Activated CD8-positive, alpha-beta memory T cell treated with anti-CD3 and anti-CD28 coated beads, Interleukin-2, amount 50 U/mL, for 1 hour (primary cell): Measurements from ENCODE around the gene ZNF575.

Experiments
- DNase-seq: peaks from one replicate; pipeline ENCODE4 v3.0.0-alpha.2; 2020; ENCODE audit errors: extremely low read depth

Gene ZNF575, protein sequence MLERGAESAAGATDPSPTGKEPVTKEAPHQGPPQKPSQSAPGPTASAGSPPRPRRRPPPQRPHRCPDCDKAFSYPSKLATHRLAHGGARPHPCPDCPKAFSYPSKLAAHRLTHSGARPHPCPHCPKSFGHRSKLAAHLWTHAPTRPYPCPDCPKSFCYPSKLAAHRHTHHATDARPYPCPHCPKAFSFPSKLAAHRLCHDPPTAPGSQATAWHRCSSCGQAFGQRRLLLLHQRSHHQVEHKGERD

DNA sequence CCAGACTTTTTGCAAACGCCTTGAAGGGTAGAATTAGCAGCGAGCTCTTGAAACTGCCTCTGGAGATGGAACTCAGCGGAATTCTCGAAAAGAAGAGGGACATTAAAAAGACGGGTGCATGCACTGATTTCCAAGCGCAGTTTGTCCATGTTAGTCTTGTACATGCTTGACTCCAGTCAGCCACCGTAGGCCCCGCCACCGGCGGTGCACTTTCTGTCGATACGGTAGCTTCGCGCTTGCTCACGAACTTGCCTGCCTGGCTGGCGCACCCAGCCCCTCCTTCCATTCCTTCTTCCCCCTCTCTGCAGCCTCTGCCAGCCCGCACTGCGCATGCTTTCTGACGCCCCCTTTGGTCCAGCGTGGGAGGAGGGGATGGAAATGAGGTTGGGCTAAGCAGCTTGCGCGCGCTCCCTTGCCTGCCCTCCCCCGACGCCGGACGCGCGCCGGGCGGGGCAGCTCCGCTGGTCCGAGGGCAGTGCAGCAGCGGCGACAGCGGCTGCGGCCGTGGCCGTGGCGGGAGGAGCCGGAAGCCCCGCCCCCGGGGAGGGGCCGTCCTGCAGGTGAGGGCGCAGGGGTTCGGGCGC lies at the start of gene ZNF575:
Gene ZNF575 (plus strand): TSS at position 227 of the 584 bp plus-strand sequence. CDS start 1,235 bp downstream, outside the sequence.
- DNase-seq, result peak; percentile 53

DNA sequence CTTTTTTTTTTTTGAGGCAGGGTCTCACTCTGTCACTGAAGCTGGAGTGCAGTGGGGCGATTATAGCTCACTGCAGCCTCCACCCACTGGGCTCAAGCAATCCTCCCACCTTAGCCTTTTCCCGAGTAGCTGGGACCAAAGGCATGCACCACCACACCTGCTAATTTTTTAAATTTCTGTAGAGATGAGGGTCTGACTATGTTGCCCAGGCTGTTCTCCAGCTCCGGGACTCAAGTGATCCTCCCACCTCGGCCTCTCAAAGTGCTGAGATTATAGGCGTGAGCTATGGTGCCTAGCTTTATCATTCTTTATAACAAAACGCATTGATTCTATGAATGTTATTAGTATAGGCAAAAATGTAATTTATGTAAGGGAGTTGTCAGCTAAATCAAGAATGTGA lies 49.7 kb upstream of the ZNF575 start:
- DNase-seq, result no peak

DNA sequence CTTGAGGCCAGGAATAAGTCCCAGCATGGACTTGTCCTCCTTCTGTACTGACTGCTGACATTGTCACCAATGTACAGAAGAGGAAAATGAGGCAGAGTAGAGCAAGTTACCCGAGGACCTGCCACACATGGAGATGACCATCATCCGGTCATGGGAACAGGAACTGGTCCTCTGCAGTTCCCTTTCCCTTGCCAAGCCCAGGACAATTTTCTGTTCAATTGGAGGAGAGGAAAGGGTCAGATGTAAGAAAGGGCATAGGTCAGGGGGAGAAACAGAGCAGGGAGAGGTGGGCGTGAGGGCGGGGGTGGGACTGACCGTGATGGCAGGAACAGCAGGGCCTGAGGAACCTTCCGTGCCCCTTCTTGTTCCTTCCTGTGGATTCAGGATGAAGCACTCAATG lies 47.0 kb upstream of the ZNF575 start:
- DNase-seq, result no peak

DNA sequence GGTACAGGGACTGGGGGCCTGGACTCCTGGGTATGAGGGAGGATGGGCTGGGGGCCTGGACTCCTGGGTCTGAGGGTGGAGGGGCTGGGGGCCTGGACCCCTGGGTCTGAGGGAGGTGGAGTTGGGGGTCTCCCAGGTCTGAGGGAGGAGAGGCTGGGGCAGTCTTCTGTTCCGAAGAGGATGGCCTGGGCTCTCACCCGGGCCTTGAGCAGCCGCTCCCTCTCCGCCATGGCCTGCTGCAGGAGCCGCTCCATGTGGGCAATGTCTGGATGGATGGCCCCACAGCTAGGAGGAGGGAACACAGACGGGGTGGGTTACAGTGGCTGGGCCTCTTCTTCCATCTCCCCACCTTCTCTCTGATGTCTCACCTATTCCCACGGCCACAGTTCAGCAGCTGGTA lies 46.6 kb upstream of the ZNF575 start:
- no peak for DNase-seq

DNA sequence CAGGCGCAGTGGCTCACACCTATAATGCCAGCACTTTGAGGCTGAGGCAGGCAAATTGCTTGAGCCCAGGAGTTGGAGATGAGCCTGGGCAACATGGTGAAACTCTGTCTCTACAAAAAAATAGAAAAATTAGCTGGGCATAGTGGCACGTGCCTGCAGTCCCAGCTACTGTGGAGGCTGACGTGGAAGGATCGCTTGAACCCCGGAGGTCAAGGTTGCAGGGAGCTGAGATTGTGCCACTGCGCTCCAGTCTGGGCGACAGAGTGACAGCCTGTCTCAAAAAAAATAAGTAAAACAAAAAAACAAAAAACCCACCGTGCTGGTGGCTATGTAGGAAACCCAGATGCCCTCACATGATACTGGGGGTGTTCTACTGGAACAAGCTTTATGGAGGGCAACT lies 44.8 kb upstream of the ZNF575 start:
- no peak for DNase-seq

DNA sequence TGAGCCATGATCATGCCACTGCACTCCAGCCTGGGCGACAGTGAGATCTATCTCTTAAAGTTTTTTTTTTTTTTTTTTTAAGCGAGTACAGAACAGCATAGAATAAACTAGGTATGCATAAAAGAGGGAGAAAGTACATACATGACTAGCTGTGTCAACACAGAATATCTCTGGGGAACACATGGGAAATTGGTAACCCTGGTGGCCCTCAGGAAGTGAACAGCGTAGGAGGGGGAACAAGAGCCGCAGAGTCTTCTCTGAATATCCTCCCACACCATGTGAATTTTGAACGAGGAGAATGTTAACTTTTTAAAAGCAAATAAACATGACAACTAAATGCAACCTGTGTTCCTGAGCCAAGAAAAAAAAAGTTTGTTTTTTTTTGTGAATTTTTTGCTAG lies 43.7 kb upstream of the ZNF575 start:
- DNase-seq, result no peak

DNA sequence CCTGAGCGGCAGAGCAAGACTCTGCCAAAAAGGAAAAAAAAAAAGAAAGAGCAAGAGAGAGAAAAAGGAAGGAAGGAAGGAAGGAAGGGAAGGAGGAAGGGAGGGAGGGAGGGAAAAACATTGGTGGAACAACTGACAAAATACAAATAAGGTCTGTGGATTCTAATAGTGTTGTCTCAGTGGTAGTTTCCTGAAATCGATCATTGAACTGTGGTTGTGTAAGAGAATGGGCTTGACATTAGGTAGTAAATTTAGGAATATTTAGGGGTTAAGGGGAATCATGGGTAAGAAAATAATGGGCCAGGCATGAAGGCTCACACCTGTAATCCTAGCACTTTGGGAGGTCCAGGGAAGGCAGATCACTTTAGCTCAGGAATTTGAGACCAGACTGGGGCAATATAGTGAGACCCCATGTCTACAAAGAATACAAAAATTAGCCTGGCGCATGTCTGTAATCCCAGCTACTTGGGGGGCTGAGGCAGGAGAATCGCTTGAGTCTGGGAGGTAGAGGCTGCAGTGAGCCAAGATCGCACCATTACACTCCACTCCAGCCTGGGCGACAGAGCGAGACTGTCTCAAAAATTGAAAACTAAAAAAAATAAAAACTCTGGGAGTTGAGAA lies 42.9 kb upstream of the ZNF575 start:
- no peak for DNase-seq

DNA sequence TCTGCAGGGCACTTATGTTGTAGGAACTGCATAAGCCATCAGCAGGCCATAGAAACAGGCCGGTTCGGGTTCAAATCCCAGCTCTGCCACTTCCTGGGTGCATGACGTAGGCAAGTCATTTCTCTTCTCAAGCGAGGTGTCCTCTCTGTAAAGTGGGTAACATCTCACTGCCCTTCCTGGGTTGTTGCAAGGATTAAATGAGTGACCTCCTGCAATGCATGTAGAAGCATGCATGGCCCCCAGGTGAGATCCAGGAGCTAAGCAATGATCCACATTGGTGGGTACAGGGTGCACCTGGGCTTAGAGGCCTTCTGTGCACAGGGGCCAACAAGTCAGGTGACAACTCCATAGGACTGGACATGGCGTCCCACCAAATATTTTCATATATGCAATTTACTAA lies 42.2 kb upstream of the ZNF575 start:
- no peak for DNase-seq

DNA sequence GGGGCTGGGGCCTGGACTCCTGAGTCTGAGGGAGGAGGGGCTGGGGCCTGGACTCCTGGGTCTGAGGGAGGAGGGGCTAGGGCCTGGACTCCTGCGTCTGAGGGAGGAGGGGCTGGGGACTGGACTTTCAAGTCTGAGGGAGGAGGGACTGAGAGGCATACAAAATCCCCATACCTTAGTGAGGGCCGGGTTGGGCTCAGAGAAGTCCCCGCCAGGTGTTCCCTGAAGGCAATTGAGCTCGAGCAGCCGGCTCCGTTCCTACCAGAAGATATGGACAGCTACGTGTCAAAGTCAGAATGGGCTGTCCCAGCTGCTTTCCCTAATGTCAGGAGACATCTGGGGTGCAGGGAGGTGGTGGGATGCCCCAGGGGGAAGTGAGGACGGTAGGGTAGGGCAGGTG lies 37.9 kb upstream of the ZNF575 start:
- DNase-seq, result no peak

DNA sequence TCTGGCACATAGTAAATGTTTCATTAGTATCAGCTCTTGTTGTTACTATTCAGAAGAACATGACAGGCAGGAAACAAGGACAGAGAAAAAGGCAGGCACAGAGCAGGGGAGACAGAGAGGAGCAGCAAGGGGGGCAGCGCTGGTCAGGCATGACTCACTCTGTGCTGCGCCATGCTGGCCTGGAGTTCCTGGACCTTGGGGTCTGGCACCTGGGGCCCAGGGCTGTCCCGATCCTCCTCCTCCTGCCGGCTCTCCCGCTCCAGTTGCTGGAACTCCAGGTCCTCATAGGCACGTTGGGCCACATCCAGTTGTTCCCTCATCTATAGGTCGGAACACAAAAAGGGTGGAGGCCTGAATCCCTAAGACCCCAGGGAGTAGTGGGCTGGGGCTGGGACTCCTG lies 36.0 kb upstream of the ZNF575 start:
- no peak for DNase-seq

DNA sequence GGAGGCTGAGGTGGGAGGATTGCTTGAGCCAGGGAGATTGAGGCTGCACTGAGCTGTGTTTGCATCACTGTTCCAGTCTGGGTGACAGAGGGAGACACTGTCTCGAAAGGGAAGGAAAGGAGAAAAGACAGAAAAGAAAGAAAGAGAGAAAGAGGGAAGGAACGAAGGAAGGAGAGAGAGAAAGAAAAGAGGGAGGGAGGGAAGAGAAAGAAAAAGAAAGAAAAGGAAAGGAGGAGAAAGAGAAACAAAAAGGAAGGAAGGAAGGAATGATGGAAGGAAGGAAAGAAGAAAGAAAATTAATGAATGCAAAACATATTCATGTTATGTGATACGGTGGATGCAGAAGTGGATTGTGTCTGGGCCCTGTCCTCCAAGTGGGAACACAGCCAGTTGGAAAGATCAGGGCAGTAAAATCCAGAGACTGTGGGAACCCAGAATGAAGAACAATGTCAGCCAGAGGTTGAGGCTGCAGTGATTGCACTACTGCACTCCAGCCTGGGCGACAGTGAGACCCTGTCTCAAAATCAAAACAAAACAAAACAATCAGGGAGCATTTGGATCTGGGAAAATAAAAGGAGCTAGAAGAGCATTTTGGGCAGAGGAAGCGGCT lies 34.6 kb upstream of the ZNF575 start:
- no peak for DNase-seq

DNA sequence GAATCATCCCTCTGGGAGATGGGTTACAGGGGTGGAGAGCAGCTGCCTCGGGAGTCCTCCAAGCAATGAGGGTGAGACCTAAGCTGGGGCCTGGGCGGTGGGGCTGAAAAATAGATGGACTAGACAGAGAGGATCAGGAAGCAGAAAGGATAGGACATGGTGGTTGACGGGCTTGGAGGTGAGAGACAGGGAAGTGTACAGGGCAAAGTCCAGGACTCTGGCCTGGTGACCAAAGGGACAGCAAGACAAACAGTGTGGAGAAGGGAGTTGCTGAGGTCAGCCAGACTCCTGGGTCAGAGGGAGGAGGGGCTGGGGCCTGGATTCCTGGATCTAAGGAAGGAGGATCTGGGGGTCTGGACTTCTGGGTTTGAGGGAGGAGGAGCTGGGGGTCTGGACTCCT lies 33.9 kb upstream of the ZNF575 start:
- DNase-seq, result no peak

DNA sequence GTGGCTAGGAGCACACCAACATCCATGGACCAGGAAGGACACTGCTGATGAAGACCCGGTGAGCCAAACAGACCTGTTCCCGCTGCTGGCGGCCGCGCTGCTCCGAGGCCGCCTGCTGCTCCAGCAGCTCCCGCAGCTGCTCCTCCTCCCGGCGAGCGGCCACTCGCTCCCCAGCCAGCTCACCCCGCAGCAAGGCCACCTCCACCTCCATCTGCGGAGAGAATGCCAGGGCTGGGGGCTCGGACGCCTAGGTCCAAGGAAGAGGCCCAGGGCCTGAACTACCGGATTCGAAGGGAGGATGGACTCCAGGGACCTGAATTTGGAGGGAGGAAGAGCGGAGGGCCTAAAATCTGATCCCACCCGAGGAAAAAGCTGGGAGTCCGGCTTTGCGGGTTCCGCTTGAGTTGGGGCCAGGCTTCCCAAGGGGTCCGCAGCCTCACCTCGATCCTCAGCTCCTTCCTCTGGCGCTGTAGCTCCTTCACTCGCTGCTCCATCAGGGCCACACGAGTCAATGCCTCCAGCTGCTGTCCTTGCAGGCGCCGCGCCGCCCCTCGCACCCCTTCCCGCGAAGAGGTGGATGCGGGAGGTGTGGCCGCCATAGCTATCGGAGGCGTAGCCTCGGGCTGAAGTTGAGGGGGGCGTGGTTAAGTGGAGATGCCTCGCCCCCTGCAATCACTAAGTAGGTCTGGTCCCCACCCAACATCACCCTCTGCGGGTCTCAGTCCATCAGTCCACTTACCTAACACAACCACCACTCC lies 31.1 kb upstream of the ZNF575 start:
- DNase-seq, result no peak

DNA sequence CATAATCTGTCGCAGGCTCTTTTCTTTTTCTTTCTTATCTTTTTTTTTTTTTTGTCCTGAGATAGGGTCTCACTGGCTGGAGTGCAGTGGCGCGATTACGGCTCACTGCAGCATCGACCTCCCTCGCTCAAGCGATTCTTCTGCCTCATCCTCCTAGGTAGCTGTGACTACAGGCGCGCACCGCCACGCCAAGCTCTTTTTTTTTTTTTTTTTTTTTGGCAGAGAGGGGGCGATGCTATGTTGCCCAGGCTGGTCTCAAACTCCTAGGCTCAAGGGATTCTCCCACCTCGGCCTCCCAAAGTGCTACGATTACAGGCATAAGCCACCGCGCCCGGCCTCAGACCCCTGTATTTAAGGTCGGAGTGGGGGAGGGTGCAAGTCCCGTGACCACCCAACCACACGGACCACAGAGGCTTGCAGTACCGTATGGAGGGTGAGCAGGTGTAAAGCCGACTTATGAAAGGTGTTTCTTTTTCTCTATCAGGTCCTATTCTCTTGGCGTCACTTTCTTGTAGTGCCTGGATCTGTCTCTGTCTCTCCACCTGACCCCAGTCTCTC lies 30.5 kb upstream of the ZNF575 start:
- DNase-seq, result no peak

DNA sequence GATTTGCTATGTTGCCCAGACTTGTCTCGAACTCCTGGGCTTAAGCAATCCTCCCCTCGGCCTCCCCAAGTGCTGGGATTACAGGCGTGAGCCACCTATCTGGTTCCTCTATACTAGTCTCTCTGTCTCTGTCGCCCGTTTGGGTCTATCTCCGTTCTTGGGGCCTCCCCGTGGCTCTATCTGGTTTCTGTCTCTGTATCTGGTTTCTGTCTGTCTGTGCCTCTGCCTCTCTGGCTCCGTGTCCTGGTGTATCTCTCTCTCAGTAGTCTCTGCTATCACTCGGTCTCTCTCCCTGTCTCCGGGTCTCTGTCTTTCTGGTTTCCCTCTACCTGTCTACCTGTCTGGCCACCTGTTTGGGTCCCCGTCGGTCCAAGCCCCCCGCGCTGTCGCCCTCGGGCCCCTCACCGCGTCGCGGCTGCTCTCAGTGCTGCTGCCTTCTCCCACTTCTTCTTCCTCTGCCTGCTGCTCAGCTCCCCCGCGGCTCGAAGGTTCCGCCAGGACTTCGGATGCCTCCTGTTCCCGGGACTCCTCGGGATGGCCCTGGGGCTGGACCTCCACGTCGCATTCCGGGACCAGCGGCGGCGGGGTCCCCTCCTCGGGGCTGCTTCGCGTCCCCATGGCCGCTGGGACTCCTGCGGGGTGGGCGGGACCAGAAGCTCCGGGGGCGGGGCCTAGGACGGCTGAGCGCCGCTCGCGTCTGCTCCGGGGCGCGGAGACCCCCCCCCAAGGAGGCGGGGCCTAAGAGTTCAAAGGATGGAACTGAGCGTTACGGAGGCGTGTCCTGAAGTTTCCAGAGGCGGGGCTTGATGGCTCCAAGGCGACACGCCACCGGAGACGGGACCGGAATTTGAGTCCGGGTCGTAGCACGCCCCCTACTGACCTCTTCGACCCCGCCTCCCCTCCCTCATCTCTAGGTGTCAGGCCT lies 29.2 kb upstream of the ZNF575 start:
- peak; percentile 95 for DNase-seq

DNA sequence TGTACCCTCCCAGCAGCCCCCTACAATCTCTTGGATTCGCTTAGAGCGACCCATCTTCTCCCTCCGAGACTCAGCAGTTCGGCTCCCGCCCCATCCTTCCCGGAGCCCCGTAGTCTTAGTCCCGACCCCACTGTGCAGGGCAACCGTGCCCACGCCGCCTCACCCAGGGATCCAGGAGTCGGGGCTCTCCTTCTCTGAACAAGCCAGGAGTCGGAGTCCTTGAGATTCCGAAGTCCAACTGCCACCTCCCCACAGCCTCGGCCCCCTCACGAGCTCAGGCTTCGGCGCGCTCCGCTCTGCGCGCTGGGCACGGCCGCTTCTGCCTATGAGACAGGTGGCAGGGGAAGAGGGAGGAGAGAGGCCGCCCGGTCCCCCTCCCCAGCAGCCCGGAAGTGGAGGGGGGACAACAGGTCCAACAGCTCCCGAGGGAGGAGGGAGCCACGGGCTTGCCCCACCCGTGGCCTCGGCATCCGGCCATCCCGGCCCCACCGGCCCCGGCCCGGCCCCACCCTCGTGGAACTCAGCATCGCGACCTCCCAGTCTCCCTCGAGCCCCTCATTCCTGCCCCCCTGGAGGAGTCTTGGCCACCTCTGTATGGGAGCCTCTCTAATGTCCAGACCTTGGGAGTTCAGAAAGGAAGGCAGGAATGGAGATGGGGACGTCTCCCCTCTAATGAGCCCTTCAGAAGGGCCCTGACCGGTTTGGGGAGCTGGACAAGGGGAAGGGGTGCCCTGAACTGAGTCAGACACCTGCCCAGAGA lies 28.4 kb upstream of the ZNF575 start, which contains the start of gene PHLDB3:
Gene PHLDB3 (minus strand): TSS at position 321 of the 760 bp plus-strand sequence. CDS start 628 bp downstream, outside the sequence.
- DNase-seq, result no peak

DNA sequence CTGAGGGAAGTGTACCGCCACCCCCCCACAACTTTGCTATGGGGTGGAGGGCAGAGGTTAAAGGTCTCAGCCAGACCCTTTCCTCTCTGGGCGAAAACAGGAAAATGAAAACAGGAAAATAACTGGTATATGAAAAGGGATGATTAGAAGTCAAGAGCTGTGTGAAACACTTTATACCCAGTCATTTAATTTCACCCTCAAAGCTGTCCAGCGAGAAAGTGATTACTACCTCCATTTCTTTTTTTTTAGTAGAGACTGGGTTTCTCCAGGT lies 27.9 kb upstream of the ZNF575 start:
- DNase-seq, result no peak

DNA sequence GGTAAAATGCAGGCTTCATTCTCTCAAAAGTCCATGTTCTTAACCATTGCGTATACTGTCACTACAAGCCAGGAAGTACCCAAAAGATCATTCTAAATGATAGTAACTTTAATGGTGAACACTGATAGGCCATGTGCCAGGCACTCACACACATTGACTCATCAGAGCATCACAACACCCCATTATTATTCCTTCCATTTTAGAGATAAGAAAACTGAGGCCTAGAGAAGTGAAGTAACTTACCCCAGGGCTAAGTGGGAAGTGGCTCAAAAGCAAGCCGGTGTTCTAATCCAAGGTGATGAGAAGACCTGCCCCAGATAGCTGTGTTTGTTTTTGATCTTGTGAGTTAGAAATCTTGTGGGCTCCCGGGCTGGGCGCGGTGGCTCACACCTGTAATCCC lies 27.0 kb upstream of the ZNF575 start:
- no peak for DNase-seq

DNA sequence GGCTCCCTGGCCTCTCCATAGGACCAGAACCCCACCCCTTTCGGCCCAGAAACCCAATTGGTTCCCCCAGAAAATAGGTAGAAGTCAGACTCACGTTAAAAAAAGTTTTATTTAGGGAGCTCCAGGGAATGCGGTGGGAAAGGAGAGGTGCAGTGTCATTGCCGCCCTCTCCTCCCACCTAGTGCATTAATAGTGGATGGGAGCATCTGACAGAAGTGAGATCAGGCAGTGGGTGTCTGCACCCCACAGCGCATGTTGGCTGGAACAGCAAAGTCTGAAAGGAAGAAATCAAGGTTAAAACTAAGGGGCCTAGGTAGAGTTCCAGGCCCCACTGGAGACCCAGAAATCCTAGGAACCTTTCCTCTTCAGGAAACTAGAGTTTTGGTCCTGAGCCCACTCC lies 26.4 kb upstream of the ZNF575 start:
- no peak for DNase-seq

DNA sequence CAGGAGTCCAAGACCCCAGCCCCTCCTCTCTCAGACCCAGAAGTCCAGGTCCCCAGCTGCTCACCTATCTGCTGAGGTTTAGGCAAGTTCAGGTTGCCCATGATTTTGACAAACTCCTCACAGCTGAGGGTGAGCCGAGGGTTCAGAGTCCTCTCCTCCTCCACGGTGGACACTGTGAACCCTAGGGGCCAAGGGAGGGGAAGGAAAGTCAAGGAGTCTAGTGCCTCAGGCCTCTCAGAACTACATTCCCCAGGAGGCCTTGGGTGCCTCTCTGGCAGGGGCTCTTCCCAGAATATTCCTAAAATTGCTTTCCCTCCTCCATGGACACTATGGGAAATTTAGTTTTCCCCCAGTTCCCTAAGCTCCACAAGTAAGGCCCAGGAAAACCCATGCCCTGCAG lies 25.1 kb upstream of the ZNF575 start:
- DNase-seq, result no peak
